ENCODE measurements around the gene TPBG.

Gene TPBG

GRCh38 chr6:82362878-82363427 lies 664 bp upstream of the TPBG start:
- no peaks in the 10 kb centered on the region for H3K79me2 ChIP-seq (ENCODE audit: control insufficient read depth, low read length)
- peaks cover 4% of the 10 kb centered on the region; the same call in 1 of the 2 replicates for H3K9me3 ChIP-seq (ENCODE audit: control insufficient read depth, insufficient read depth, low read length)
- H3K4me2 ChIP-seq (ENCODE audit: low read length) = no peak overlapping the region
- no peaks in the 10 kb centered on the region for H3K36me3 ChIP-seq (ENCODE audit: control insufficient read depth, low read length)
- H3K27me3 ChIP-seq (ENCODE audit: control insufficient read depth, low read length) = no peaks in the 10 kb centered on the region
- no peak overlapping the region for H3K27ac ChIP-seq (ENCODE audit: low read depth, low read length)
- no peak overlapping the region for H3K4me3 ChIP-seq (ENCODE audit: low read length)
- H3K4me1 ChIP-seq (ENCODE audit: control insufficient read depth, low read length) = no peaks in the 10 kb centered on the region
- H3F3A ChIP-seq (ENCODE audit: control insufficient read depth, insufficient read depth) = no peaks in the 10 kb centered on the region
- H4K20me1 ChIP-seq (ENCODE audit: control insufficient read depth, insufficient read depth, low read depth, low read length) = no peaks in the 10 kb centered on the region
- TF ChIP-seq EZH2phosphoT487 (IDR thresholded peaks at IDR 0.05; ENCODE audit: borderline replicate concordance, low read length) (no peak), CTCF (IDR thresholded peaks at IDR 0.05; ENCODE audit: low read depth, low read length, poor library complexity, severe bottlenecking) (no peak)
- H3K9me2 ChIP-seq (replicated peaks; ENCODE audit: control insufficient read depth, low read length) = no peaks in the 10 kb centered on the region

GRCh38 chr6:82364087-82365015 lies 734 bp downstream of the TPBG start:
- H3K9me3 ChIP-seq (ENCODE audit: control insufficient read depth, insufficient read depth, low read length) = peaks cover 4% of the 10 kb centered on the region; the same call in 1 of the 2 replicates
- H4K20me1 ChIP-seq (ENCODE audit: control insufficient read depth, insufficient read depth, low read depth, low read length) = no peaks in the 10 kb centered on the region
- H3K79me2 ChIP-seq (ENCODE audit: control insufficient read depth, low read length) = no peaks in the 10 kb centered on the region
- no peak overlapping the region for H3K4me2 ChIP-seq (ENCODE audit: low read length)
- no peaks in the 10 kb centered on the region for H3K9me2 ChIP-seq (replicated peaks; ENCODE audit: control insufficient read depth, low read length)
- no peaks in the 10 kb centered on the region for H3F3A ChIP-seq (ENCODE audit: control insufficient read depth, insufficient read depth)
- no peak overlapping the region for H3K4me3 ChIP-seq (ENCODE audit: low read length)
- no peaks in the 10 kb centered on the region for H3K36me3 ChIP-seq (ENCODE audit: control insufficient read depth, low read length)
- no peaks in the 10 kb centered on the region for H3K4me1 ChIP-seq (ENCODE audit: control insufficient read depth, low read length)
- no peak for TF ChIP-seq CTCF (IDR thresholded peaks at IDR 0.05; ENCODE audit: low read depth, low read length, poor library complexity, severe bottlenecking)
- no peak for TF ChIP-seq EZH2phosphoT487 (IDR thresholded peaks at IDR 0.05; ENCODE audit: borderline replicate concordance, low read length)
- no peak overlapping the region for H3K27ac ChIP-seq (ENCODE audit: low read depth, low read length)
- no peaks in the 10 kb centered on the region for H3K27me3 ChIP-seq (ENCODE audit: control insufficient read depth, low read length)

DNA sequence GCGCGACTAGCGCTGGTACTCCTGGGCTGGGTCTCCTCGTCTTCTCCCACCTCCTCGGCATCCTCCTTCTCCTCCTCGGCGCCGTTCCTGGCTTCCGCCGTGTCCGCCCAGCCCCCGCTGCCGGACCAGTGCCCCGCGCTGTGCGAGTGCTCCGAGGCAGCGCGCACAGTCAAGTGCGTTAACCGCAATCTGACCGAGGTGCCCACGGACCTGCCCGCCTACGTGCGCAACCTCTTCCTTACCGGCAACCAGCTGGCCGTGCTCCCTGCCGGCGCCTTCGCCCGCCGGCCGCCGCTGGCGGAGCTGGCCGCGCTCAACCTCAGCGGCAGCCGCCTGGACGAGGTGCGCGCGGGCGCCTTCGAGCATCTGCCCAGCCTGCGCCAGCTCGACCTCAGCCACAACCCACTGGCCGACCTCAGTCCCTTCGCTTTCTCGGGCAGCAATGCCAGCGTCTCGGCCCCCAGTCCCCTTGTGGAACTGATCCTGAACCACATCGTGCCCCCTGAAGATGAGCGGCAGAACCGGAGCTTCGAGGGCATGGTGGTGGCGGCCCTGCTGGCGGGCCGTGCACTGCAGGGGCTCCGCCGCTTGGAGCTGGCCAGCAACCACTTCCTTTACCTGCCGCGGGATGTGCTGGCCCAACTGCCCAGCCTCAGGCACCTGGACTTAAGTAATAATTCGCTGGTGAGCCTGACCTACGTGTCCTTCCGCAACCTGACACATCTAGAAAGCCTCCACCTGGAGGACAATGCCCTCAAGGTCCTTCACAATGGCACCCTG lies 1.6 kb downstream of the TPBG start:
- no peaks in the 10 kb centered on the region for H4K20me1 ChIP-seq (ENCODE audit: control insufficient read depth, insufficient read depth, low read depth, low read length)

More for the DNA sequence above, 1.6 kb downstream of the TPBG start:
- Histone ChIP-seq H3K79me2 (ENCODE audit: control insufficient read depth, low read length) (no peaks in the 10 kb centered on the region), H3K27ac (ENCODE audit: low read depth, low read length) (no peak overlapping the region), H3K4me3 (ENCODE audit: low read length) (no peak overlapping the region), H3K27me3 (ENCODE audit: control insufficient read depth, low read length) (no peaks in the 10 kb centered on the region), H3K9me2 (replicated peaks; ENCODE audit: control insufficient read depth, low read length) (no peaks in the 10 kb centered on the region), H3K9me3 (ENCODE audit: control insufficient read depth, insufficient read depth, low read length) (peaks cover 4% of the 10 kb centered on the region; the same call in 1 of the 2 replicates), H3K36me3 (ENCODE audit: control insufficient read depth, low read length) (no peaks in the 10 kb centered on the region), H3K4me1 (ENCODE audit: control insufficient read depth, low read length) (no peaks in the 10 kb centered on the region), H3K4me2 (ENCODE audit: low read length) (no peak overlapping the region), H3F3A (ENCODE audit: control insufficient read depth, insufficient read depth) (no peaks in the 10 kb centered on the region)
- TF ChIP-seq CTCF (IDR thresholded peaks at IDR 0.05; ENCODE audit: low read depth, low read length, poor library complexity, severe bottlenecking) (no peak), EZH2phosphoT487 (IDR thresholded peaks at IDR 0.05; ENCODE audit: borderline replicate concordance, low read length) (no peak)

Measured in DOHH2 (cell line).